ENCODE results near the gene RSPH10B2.
"Not testable (repeated sequence)": the region's sequence is repeated elsewhere in the genome, so short reads cannot be mapped to it uniquely, and the experiment has no call there.

The RSPH10B2 gene

DNA sequence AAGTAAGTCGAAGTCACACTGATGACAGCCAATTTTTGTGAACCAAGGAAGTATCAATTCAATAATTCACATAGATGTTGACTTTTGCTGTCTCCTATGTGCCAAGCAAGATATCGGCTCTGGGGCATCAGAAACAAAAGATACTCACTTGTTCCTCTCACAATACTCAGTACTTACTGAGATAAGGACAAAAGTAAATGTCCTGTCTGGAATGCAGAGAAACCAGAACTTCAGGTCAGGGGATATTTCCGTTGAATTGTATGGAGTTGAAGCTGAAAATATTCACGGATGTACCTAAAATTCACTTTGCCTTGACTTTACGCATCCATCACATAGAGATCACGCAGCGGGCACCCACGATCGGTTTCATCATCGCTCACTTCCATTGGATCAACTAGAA lies 83.2 kb downstream of the RSPH10B2 start:
- DNase-seq (ENCODE audit: extremely low read depth in 1 of 2, low read depth in 1 of 2), result not testable (repeated sequence)

GRCh38 chr7:6842278-6842921 lies 88.5 kb downstream of the RSPH10B2 start:
- not testable (repeated sequence) for DNase-seq (ENCODE audit: extremely low read depth in 1 of 2, low read depth in 1 of 2)

- not testable (repeated sequence) for DNase-seq (ENCODE audit: extremely low read depth in 1 of 2, low read depth in 1 of 2)
Observed at GRCh38 chr7:6843092-6843491, 89.2 kb downstream of the RSPH10B2 start.

DNA sequence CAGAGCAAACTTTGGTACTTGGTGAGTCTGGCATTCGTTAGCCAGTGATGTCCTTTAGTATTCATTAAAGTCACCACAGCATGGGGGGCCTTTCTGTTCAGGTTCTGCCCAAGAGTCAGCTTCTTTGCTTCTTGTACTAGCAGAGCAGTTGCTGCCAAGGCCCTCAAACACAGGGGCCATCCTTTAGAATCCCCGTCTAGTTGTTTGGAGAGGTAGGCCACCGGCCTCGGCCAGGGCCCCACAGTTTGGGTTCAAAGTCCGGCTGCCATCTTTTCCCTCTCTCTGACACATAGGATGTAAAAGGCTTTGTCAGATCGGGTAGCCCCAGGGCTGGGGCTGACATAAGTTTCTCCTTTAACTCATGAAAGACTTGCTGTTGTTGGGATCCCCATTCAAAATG lies 89.8 kb downstream of the RSPH10B2 start:
- not testable (repeated sequence) for DNase-seq (ENCODE audit: extremely low read depth in 1 of 2, low read depth in 1 of 2)

GRCh38 chr7:6845971-6846449 lies 92.1 kb downstream of the RSPH10B2 start:
- DNase-seq (ENCODE audit: extremely low read depth in 1 of 2, low read depth in 1 of 2), result not testable (repeated sequence)

GRCh38 chr7:6847751-6848150 lies 93.8 kb downstream of the RSPH10B2 start:
- not testable (repeated sequence) for DNase-seq (ENCODE audit: extremely low read depth in 1 of 2, low read depth in 1 of 2)
